HEK293T (cell line): ENCODE measurements around the gene CCL22.
"Not testable (repeated sequence)": the region's sequence is repeated elsewhere in the genome, so short reads cannot be mapped to it uniquely, and the experiment has no call there.

Experiments used
- CTCF ChIA-PET: fragments of 350-600 bp; formaldehyde crosslinking; extraction: SDS; loops from one replicate; lab custom pipeline; 2021; ENCODE audit warnings: antibody characterized with exemption, inconsistent platforms; lab: Yijun Ruan, JAX
- POLR2A ChIA-PET: fragments of 350-600 bp; formaldehyde crosslinking; extraction: SDS; loops from one replicate; lab custom pipeline; 2020; ENCODE audit warnings: antibody characterized with exemption, inconsistent platforms; lab: Yijun Ruan, JAX
- DNase-seq: peaks from one replicate; pipeline ENCODE4 v3.0.0; 2012; ENCODE audit warnings: mixed read lengths; ENCODE audit errors: extremely low spot score
- ARNT ChIP-seq: fragments of 450-650 bp; IDR thresholded peaks from 2 replicates; pipeline ENCODE4 v1.6.1; 2017; ENCODE audit warnings: mild to moderate bottlenecking
- BHLHE40 ChIP-seq: fragments of 450-650 bp; IDR thresholded peaks from 2 replicates; pipeline ENCODE4 v1.6.1; 2016; ENCODE audit warnings: mild to moderate bottlenecking, moderate library complexity, borderline replicate concordance
- CTBP1 ChIP-seq: fragments of 450-650 bp; IDR thresholded peaks from 2 replicates; pipeline ENCODE4 v1.6.1; 2016; ENCODE audit warnings: borderline replicate concordance
- ELF4 ChIP-seq: fragments of 450-650 bp; IDR thresholded peaks from 2 replicates; pipeline ENCODE4 v1.6.1; 2017; ENCODE audit warnings: antibody characterized with exemption
- FOXA1 ChIP-seq: fragments of 450-650 bp; IDR thresholded peaks from 2 replicates; pipeline ENCODE4 v1.6.1; 2016; ENCODE audit warnings: mild to moderate bottlenecking
- FOXK2 ChIP-seq: fragments of 450-650 bp; IDR thresholded peaks from 2 replicates; pipeline ENCODE4 v1.6.1; 2016; ENCODE audit warnings: mild to moderate bottlenecking
- FOXM1 ChIP-seq: fragments of 450-650 bp; IDR thresholded peaks from 2 replicates; pipeline ENCODE4 v1.6.1; 2017; ENCODE audit warnings: mild to moderate bottlenecking, borderline replicate concordance
- HDGF ChIP-seq: fragments of 450-650 bp; IDR thresholded peaks from 2 replicates; pipeline ENCODE4 v1.6.1; 2017; ENCODE audit warnings: antibody characterized with exemption, borderline replicate concordance
- L3MBTL2 ChIP-seq: fragments of 450-650 bp; conservative IDR thresholded peaks from 2 replicates; pipeline ENCODE4 v1.6.1; 2016; ENCODE audit warnings: mild to moderate bottlenecking
- LEF1 ChIP-seq: fragments of 450-650 bp; IDR thresholded peaks from 2 replicates; pipeline ENCODE4 v1.6.1; 2017; ENCODE audit warnings: mild to moderate bottlenecking, borderline replicate concordance
- NFRKB ChIP-seq: fragments of 450-650 bp; IDR thresholded peaks from 2 replicates; pipeline ENCODE4 v1.6.1; 2016; ENCODE audit warnings: mild to moderate bottlenecking, moderate library complexity
- PKNOX1 ChIP-seq: fragments of 450-650 bp; IDR thresholded peaks from 2 replicates; pipeline ENCODE4 v1.6.1; 2016
- SP1 ChIP-seq: fragments of 450-650 bp; IDR thresholded peaks from 2 replicates; pipeline ENCODE4 v1.6.1; 2017
- SUZ12 ChIP-seq: fragments of 450-650 bp; IDR thresholded peaks from 2 replicates; pipeline ENCODE4 v1.6.1; 2016; ENCODE audit warnings: mild to moderate bottlenecking
- TARDBP ChIP-seq: fragments of 450-650 bp; IDR thresholded peaks from 2 replicates; pipeline ENCODE4 v1.6.1; 2016
- ZNF384 ChIP-seq: fragments of 450-650 bp; IDR thresholded peaks from 2 replicates; pipeline ENCODE4 v1.6.1; 2016

Gene CCL22

GRCh38 chr16:57391300-57391699 is 32.7 kb downstream of the CCL22 start:
- CTCF ChIA-PET = interaction anchor here (1.5 kb wide), 1 partner anchor 14 kb away, joined by 3 read pairs; no protein-coding TSS in a partner anchor
- TF ChIP-seq FOXM1 = no peak
- POLR2A ChIA-PET = no interaction called here
- no peak for DNase-seq

GRCh38 chr16:57391708-57392107 is 33.1 kb downstream of the CCL22 start:
- DNase-seq = no peak

GRCh38 chr16:57392694-57393093 is 34.1 kb downstream of the CCL22 start:
- no peak for DNase-seq
- TF ChIP-seq BHLHE40 (no peak), L3MBTL2 (no peak), FOXK2 (no peak), SUZ12 (no peak), FOXA1 (no peak), SP1 (no peak), PKNOX1 (no peak), HDGF (no peak), NFRKB (no peak), ARNT (no peak), LEF1 (no peak), FOXM1 (no peak), TARDBP (no peak), ELF4 (no peak), CTBP1 (no peak), ZNF384 (no peak)
- CTCF ChIA-PET = no interaction called here
- POLR2A ChIA-PET = interaction anchor here (0.8 kb wide), 1 partner anchor 8 kb away, joined by 3 read pairs; no protein-coding TSS in a partner anchor

More at GRCh38 chr16:57391708-57392107, 33.1 kb downstream of the CCL22 start:
- POLR2A ChIA-PET = no interaction called here
- CTCF ChIA-PET = no interaction called here
- TF ChIP-seq ELF4 (no peak), TARDBP (no peak), FOXA1 (no peak), BHLHE40 (no peak), CTBP1 (no peak), SUZ12 (no peak), SP1 (no peak), L3MBTL2 (no peak), FOXM1 (no peak), NFRKB (no peak), LEF1 (no peak), ARNT (no peak), PKNOX1 (no peak), FOXK2 (no peak)

GRCh38 chr16:57394444-57394843 is 35.9 kb downstream of the CCL22 start:
- DNase-seq = no peak
- ChIA-PET POLR2A (no interaction called here), CTCF (interaction anchor here (0.6 kb wide), 1 partner anchor 10 kb away, joined by 3 read pairs; no protein-coding TSS in a partner anchor)
- TF ChIP-seq ZNF384 = no peak

- CTCF ChIA-PET = no interaction called here
- DNase-seq = no peak
- POLR2A ChIA-PET = no interaction called here
- TF ChIP-seq SP1 (no peak), ZNF384 (no peak)
These were observed 36.4 kb downstream of the CCL22 start for GRCh38 chr16:57395026-57395425.

GRCh38 chr16:57396786-57397185 is 38.2 kb downstream of the CCL22 start:
- TF ChIP-seq ZNF384 (no peak), FOXA1 (no peak), ARNT (no peak), HDGF (no peak), L3MBTL2 (no peak), SUZ12 (no peak), BHLHE40 (no peak), TARDBP (no peak), NFRKB (no peak), LEF1 (no peak), SP1 (no peak), PKNOX1 (no peak), FOXK2 (no peak), CTBP1 (no peak), ELF4 (no peak), FOXM1 (no peak)
- POLR2A ChIA-PET = no interaction called here
- CTCF ChIA-PET = interaction anchor here (0.6 kb wide), 1 partner anchor 129 kb away, joined by 3 read pairs; no protein-coding TSS in a partner anchor
- no peak for DNase-seq

- CTCF ChIA-PET, POLR2A ChIA-PET, DNase-seq: not testable (repeated sequence)
These were observed 38.9 kb downstream of the CCL22 start for GRCh38 chr16:57397493-57397892.
